HG02973 (cell line): ENCODE data around the gene CACNA2D4.
"Not testable (repeated sequence)": the region's sequence is repeated elsewhere in the genome, so short reads cannot be mapped to it uniquely, and the experiment has no call there.

Experiments
- ATAC-seq: cut with Tn5 transposase; IDR thresholded peaks from one replicate; pipeline ENCODE4 v1.9.1; 2021; ENCODE audit warnings: moderate library complexity; ENCODE audit not compliant: unreplicated experiment

The CACNA2D4 gene, protein sequence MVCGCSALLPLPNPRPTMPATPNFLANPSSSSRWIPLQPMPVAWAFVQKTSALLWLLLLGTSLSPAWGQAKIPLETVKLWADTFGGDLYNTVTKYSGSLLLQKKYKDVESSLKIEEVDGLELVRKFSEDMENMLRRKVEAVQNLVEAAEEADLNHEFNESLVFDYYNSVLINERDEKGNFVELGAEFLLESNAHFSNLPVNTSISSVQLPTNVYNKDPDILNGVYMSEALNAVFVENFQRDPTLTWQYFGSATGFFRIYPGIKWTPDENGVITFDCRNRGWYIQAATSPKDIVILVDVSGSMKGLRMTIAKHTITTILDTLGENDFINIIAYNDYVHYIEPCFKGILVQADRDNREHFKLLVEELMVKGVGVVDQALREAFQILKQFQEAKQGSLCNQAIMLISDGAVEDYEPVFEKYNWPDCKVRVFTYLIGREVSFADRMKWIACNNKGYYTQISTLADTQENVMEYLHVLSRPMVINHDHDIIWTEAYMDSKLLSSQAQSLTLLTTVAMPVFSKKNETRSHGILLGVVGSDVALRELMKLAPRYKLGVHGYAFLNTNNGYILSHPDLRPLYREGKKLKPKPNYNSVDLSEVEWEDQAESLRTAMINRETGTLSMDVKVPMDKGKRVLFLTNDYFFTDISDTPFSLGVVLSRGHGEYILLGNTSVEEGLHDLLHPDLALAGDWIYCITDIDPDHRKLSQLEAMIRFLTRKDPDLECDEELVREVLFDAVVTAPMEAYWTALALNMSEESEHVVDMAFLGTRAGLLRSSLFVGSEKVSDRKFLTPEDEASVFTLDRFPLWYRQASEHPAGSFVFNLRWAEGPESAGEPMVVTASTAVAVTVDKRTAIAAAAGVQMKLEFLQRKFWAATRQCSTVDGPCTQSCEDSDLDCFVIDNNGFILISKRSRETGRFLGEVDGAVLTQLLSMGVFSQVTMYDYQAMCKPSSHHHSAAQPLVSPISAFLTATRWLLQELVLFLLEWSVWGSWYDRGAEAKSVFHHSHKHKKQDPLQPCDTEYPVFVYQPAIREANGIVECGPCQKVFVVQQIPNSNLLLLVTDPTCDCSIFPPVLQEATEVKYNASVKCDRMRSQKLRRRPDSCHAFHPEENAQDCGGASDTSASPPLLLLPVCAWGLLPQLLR

DNA sequence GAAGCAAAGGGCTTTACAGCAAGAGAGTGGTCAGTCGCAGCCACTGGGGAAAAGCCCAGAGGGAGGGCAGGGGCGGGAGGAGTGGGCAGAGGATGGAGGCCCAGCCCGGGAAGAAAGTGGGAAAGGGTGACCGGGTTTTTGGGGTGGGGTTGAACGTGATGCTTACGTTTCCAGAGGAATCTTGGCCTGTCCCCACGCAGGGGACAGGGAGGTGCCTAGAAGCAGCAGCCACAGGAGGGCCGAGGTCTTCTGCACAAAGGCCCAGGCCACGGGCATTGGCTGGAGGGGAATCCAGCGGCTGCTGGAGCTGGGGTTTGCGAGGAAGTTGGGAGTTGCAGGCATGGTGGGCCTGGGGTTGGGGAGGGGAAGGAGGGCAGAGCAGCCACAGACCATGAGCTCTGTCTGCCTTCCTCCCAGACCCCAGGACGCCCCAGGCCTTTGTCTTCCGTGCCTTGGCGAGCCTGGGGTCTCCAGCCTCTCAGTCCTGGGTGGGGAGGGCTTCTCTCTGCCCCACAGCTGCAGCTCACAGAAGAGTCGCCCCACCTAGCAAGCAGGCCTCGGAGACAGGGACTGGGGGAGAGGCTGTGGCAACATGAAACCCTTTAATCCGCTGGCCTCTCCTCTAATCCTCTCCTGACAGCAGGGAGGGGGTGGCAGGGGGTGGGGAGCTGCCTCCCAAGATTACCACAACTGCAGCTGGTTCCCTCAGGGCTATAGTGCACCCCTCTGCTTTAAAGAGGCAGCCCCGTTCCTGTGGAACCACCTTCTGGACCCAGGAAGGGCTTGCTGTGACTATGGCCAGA is at the start of gene CACNA2D4:
TSS of gene CACNA2D4 (minus strand) at position 572 of the 803 bp plus-strand sequence. CDS start at position 393, 179 bp downstream.
- no peak for ATAC-seq

DNA sequence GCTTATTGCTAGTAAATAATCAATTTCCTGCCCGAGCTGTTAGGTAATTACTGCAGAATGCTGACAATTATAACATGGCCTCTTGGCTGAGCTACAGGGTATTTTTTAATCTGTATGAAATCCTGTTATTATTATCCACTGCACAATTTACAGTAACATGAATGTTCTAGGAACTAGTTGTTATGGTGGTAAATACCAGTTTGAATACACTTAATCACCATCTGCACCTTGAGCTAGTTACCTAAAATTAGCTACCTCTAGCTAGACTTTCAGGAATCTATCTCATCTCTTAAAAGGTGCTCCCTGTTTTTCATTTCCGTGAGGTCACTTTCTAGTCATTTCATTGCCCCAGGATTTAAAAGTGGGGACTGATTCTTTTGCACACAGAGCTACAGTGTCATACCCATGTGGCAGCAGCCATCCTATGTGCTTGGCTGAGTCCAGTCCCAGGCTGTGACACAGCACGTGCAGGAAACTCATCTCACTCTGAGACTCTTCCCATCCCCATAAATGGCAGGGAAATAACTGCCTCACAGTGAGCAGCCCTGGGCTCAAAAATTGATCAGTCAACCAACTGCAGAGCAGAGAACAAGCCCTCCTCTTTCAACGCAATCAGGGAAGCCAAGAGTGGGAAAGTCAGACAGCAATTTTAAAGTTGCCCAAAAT is 48.2 kb upstream of the CACNA2D4 start:
- no peak for ATAC-seq

DNA sequence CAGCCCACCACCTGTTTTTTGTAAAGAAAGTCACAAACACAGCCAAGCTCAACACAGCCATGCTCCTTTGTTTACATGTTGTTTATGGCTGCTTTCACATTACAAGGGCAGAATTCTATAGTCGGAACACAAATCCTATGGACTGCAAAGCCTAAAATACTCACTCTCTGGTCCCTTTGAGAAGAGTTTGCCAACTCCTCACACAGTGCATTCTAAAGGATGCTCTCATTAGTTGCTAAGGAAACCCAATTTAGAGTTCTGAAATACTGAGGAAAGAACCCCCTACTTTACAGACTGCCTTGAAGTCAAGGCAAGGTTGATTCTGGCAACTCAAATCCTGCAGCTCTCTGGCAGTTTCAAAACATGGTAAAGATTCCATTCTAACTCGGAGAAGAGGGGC is 47.5 kb upstream of the CACNA2D4 start:
- ATAC-seq, result no peak

DNA sequence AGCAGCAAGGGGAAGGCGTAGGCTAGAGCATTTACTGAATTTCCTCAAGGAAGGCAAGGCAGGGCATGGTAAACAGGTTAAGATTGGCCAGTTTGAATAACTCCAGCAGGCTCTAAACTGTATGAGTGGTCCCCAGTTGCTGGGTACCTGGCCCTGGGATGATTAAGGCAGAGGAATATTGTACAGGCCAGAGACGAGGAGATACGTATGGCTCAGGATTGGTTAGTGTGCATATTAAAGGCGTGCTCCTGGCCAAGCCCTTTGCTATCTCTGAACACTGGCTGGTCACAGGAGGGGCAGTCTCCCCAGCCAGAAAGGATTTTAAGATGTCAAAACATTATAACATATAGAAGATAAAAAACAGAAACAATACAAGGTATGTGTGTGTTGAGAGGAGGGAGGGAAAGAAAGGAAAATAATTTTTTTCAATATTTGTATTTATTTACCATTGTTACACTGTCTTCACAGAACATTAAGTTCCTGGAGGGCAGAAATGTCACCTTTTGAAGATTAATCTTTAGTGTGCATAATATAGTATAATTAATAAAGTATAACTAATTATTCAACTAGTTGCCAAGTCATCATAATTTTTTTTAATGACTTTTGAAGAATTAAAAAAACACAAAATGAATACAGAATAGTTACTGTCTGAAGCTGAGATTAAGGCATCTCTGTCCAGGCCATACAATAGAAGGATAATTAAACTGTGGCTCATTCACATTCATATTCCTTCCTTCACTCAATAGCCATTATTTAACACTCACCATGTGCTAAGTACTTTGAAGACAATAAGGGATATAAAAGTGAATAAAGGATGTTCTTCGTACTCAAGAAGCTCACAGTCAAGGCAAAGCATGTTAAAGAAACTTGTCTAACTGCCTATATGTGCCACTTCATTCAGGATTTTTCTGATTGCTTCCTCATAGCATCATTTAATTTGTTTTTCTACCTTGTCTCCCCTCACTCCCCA is 43.9 kb upstream of the CACNA2D4 start:
- no peak for ATAC-seq

- no peak for ATAC-seq
These were observed 38.3 kb upstream of the CACNA2D4 start for GRCh38 chr12:1956716-1957115.

DNA sequence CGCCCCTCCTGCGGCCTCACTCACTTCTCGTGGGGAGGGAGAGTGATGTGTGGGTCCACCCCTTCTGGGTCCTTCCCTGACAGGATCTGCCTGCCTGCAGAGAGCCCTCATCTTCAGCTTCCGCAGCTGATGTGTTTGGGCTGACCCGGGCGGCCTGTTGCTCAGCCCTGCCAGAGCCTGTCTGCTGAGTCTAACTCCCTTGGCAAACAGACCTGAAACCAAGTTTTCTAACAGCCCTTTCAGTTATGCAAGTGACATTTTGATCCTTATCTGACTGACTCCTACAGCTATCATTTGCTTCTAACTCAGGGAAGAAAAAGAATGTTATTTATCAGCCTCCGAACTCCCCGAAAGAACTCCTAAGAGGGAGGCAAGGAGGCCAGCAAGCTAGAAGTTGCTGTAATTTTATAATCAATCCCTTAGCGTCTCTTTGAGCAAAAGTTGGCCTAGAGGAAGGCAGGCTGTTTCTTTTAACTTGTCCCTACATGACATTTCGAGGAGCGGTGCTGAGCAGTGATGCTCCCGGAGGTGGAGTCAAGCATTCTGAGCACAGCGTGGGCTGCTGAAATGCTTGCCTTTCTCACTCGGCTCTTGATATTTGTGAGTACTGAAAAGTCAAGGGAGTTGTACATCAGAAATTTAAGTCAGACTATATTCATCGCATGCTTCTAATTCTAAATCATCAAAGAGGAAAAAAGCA is 31.5 kb upstream of the CACNA2D4 start:
- no peak for ATAC-seq

DNA sequence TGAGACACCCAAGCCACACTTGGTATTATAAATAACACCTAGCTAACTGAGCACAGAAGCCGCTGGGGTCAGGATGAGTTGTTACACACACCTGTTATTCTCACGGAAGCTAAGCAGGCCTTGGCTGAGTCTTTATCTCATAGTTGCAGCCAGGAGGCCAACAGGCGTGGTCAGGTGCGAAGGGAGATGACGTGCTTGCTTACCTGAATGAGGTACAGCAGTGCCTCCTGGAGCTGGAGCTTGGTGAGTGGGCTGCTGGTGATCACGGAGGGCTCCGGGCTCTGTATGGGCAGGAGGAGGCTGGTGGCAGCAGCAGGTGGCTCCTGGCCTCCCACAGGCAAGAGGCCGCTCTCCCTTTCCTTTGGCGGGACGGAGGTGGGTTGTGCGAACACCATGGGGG is 30.4 kb upstream of the CACNA2D4 start:
- no peak for ATAC-seq

GRCh38 chr12:1947081-1947480 is 28.6 kb upstream of the CACNA2D4 start:
- ATAC-seq, result no peak

GRCh38 chr12:1946296-1946695 is 27.8 kb upstream of the CACNA2D4 start:
- ATAC-seq, result no peak

GRCh38 chr12:1945502-1945901 is 27.1 kb upstream of the CACNA2D4 start:
- not testable (repeated sequence) for ATAC-seq

DNA sequence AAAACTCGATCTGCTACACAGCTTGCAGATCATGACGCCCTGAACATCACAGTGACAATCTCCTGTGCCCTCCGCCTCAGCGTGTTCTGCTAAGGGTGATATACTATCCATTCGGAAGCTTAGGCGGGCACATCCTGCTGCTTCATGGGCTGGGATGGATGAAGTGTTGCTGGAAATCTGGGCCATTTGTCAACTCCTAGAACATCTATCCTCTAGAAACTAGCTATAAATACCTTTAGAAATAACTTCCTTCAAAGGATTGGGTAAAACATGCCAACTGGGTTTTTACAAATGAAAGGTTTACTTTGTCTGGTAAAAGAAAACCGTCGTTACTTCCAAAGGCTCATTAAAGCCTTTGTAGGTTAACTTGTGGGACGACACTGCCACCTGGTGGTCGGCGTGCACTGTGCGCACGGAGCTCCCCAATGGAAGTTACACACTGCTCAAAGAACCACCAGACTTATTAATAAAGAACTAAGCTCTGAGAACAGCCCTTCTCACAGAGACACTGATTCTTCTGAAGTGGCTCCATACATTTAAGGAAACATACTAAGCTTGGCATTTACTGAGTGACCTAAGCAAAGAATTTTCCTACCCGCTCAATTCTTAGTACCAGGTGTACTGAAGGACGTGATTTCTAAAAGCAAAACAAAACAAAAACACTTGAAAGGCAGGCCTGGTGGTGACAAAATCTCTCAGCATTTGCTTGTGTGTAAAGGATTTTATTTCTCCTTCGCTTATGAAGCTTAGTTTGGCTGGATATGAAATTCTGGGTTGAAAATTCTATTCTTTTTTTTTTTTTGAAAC is 21.6 kb upstream of the CACNA2D4 start:
- no peak for ATAC-seq

DNA sequence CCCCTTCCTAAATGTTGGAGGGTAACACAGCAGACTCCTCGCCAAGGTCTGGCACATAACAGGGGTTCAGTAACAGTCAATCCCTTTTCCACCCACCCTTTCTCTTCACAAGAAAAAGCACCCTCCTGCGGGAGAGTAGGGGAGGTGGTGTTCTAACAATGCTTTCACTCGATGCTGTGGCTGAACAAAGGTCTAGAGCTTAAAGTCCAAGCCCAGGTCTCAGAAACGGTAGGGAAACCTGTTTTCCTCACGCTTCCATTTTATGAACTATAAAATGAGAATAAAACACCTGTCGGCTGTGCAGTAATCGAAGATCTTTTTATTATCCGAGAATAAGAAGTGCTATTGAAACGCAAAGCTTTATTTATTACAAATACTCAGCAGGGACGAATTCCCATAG is 20.9 kb upstream of the CACNA2D4 start:
- no peak for ATAC-seq

DNA sequence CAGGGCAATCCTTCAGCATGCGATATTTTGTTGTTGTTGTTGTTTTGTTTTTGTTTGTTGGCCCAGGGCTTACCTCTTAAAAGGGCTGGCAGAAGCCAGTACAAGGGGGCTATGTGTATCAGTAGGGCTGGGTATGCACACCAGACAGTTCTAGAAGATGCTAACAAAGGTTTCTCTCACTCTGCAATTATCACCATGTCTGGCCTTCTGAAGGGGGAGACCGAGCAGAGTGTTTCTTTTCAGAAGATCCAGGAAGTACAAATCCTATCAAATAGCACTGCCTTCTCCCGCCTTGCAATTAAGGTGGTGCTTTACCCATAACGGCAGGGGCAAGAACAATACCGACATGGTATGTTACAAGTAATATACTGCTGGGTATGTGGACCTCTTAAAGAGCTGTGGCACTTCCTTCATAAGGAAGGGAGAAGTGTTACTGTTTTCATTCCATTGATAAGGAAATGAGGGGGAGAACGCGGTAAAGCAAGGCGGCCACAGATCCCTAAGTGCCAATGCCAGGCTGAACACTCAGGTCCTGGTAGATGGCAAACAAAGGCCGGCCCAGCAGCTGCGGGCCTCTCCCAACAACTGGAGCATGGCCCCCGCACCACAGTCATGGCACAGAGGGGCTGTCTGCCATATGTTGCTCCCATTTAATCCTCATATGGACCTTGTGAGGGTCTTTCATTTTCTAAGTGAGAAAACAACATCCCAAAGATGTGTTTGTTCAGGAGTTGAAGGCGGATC is 19.2 kb upstream of the CACNA2D4 start:
- no peak for ATAC-seq

DNA sequence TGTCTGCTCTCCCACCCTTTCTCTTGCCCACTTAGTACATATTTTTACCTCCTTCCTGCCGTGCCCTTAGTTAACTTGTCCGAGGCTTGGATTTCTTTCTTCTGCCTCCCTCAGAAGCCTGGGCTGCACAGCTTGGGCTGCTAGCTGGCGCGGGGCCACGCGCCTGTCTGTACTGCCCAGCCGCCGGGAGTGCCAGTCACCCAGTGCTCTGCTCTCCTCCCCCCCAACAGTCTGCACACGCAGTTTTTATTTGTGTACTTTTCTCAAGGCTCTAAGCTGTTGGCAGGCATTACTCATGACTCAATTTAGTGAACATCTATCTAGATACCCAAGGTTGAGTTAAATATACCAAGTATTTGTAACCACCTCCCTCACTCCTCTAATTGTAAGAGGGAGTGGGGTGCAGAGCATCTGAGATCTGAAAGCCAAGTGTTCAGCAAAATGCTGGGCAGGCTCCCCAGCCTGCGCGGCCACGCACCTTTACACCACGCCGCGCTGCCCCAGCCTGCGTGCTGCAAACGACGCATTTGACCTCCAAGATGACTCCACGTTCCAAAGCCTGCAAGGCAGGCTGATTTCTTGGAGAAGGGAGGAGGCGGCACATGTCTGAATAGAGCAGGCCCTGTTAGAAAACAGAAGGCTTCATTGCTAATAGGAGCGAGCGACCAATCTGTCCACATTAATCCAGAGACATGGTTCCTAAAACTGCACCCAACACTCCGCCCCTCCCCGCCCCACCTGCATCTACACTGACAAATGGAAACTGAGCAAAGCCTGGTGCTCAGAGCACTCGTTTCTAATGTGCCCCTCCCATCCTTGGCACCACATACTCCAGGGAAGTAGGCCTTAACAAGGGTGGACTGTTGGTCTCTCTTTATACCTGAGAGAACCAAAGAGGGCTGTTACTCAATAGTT is 18.2 kb upstream of the CACNA2D4 start:
- no peak for ATAC-seq

DNA sequence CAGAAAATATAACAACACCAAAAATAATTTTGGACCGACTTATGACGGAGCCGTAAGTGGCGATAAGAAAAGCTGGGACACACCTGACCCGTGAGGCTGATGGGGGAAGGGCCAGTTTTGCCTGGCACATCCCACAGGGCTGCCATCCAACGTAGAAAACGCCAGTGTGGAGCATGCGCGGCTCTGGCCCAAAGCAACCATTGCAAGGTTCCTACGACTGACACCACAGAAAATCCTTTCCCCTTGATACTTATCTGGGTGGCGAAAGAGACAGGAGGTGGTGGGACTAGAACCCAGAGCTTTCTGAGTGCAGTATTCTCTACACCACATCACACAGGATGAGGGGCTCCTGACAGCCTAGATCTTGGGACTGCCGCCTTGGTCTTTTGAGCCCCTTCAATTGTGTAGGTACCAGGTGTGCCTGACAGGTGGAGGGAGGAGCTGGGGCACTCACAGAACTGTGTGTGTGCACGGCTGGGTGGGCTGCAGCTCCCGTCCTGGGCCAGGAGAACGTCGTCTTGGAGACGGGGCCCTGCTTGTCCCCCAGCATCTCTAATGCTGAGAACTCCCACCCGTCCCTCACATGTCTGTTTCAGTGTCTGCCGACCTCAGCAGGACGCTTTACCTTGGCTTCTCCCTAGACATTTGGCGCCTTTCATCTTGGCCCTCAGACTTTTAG is 17.4 kb upstream of the CACNA2D4 start:
- no peak for ATAC-seq
